Endothelial cell of umbilical vein (primary cell): Measurements from ENCODE around the gene MRPL2. TPM values are rescaled to one million over a fixed set of nuclear protein-coding genes. Genes with fewer than 3 reads are reported as not detected.

Source experiments
- BruUV-seq: library from RNA; stranded (reverse); fragments of 400-500 nt; replicated peaks from 2 replicates; lab custom pipeline; 2021; lab: Mats Ljungman, UMichigan
- CTCF ChIA-PET: fragments of 300-600, 350-600 bp; sonication (Branson Sonifier 250); formaldehyde crosslinking; loops from one replicate; lab custom pipeline; 2021; ENCODE audit warnings: antibody characterized with exemption, inconsistent platforms; lab: Charles Lee
- POLR2A ChIA-PET: fragments of 300-600, 350-600 bp; sonication (Branson Sonifier 250); formaldehyde crosslinking; loops from one replicate; lab custom pipeline; 2021; ENCODE audit warnings: antibody characterized with exemption, inconsistent platforms; lab: Charles Lee
- DNase-seq: peaks from one replicate; pipeline ENCODE4 v3.0.0-alpha.2; 2011; ENCODE audit warnings: low read depth, low spot score
- FAIRE-seq: peaks from 2 replicates; lab custom pipeline; 2011; peaks lifted over from hg19 to GRCh38; lab: Jason Lieb, UNC
- H2AFZ ChIP-seq: 2 replicates; pipeline ENCODE4 v1.6.0; 2012; ENCODE audit warnings: low read depth, low read length, control low read depth, inconsistent platforms
- H3K27ac ChIP-seq: 2 replicates; pipeline ENCODE4 v1.5.1; 2011; ENCODE audit warnings: low read depth, mild to moderate bottlenecking, control low read depth, low read length, moderate library complexity; ENCODE audit not compliant: insufficient read depth
- H3K27me3 ChIP-seq, 2 experiments: 2 replicates each; pipeline versions ENCODE4 v1.6.0 to v1.6.1; 2011; ENCODE audit warnings: low read length in 2 of 2, mixed read lengths in 1 of 2; ENCODE audit not compliant: control insufficient read depth in 2 of 2, insufficient read depth in 2 of 2
- H3K36me3 ChIP-seq, 2 experiments: 2 replicates in 1 of 2; 3 replicates in 1 of 2; pipeline ENCODE4 v1.5.1; 2011; ENCODE audit warnings: low read length in 2 of 2, mild to moderate bottlenecking in 1 of 2, moderate library complexity in 1 of 2; ENCODE audit not compliant: control insufficient read depth in 2 of 2, insufficient read depth in 2 of 2; ENCODE audit errors: extremely low read depth in 1 of 2
- H3K4me1 ChIP-seq: 3 replicates; pipeline ENCODE4 v1.5.1; 2011; ENCODE audit warnings: mild to moderate bottlenecking, low read length; ENCODE audit not compliant: control insufficient read depth, insufficient read depth; ENCODE audit errors: extremely low read depth
- H3K4me2 ChIP-seq: 2 replicates; pipeline ENCODE4 v1.6.1; 2011; ENCODE audit warnings: low read length, control low read depth, mixed read lengths; ENCODE audit not compliant: insufficient read depth
- H3K4me3 ChIP-seq, 3 experiments: fragments of 200-600 bp in 1 of 3; sonication (generic), shearing (Covaris generic) in 1 of 3; replicated peaks in 1 of 3; 2 replicates each; pipeline ENCODE4 v1.5.1; 2011 to 2016; ENCODE audit warnings: control low read depth in 3 of 3, low read length in 3 of 3, mild to moderate bottlenecking in 2 of 3, inconsistent platforms in 1 of 3, low read depth in 1 of 3, moderate library complexity in 1 of 3; ENCODE audit not compliant: insufficient read depth in 1 of 3
- H3K79me2 ChIP-seq: 2 replicates; pipeline ENCODE4 v1.6.0; 2012; ENCODE audit warnings: low read length, inconsistent platforms; ENCODE audit not compliant: control insufficient read depth, insufficient read depth
- H3K9ac ChIP-seq: replicated peaks from 2 replicates; pipeline ENCODE3; 2011; ENCODE audit warnings: low read length, control low read depth; ENCODE audit not compliant: insufficient read depth; ENCODE audit errors: extremely low read depth
- H3K9me1 ChIP-seq: replicated peaks from 3 replicates; pipeline ENCODE4 v1.6.0; 2011; ENCODE audit warnings: mild to moderate bottlenecking, low read length; ENCODE audit not compliant: control insufficient read depth, insufficient read depth; ENCODE audit errors: extremely low read depth
- H3K9me3 ChIP-seq: replicated peaks from 2 replicates; pipeline ENCODE4 v1.5.1; 2012; ENCODE audit warnings: low read length, inconsistent platforms; ENCODE audit not compliant: control insufficient read depth, insufficient read depth
- H4K20me1 ChIP-seq: replicated peaks from 2 replicates; pipeline ENCODE3; 2011; ENCODE audit warnings: mild to moderate bottlenecking, low read length; ENCODE audit not compliant: control insufficient read depth, insufficient read depth; ENCODE audit errors: extremely low read depth
- EZH2 ChIP-seq: IDR thresholded peaks from 2 replicates; pipeline ENCODE4 v1.6.1; 2012; ENCODE audit warnings: borderline replicate concordance, low read depth, mild to moderate bottlenecking, moderate library complexity, low read length, inconsistent platforms; ENCODE audit not compliant: severe bottlenecking
- FOS ChIP-seq: IDR thresholded peaks from 2 replicates; pipeline ENCODE4 v1.6.1; 2011; ENCODE audit warnings: mild to moderate bottlenecking, low read length, moderate library complexity, borderline replicate concordance; ENCODE audit not compliant: insufficient read depth
- GATA2 ChIP-seq: IDR thresholded peaks from 2 replicates; pipeline ENCODE4 v1.7.0; 2011; ENCODE audit warnings: low read depth, mild to moderate bottlenecking, moderate library complexity, mixed read lengths, low read length; ENCODE audit not compliant: insufficient read length, insufficient read depth
- JUN ChIP-seq: IDR thresholded peaks from 2 replicates; pipeline ENCODE4 v1.6.1; 2011; ENCODE audit warnings: borderline replicate concordance, low read depth; ENCODE audit not compliant: insufficient read length, insufficient read depth
- MYC ChIP-seq: IDR thresholded peaks from one replicate; pipeline ENCODE4 v1.6.1; 2011; ENCODE audit warnings: mild to moderate bottlenecking, low read depth, low read length
- POLR2A ChIP-seq: IDR thresholded peaks from 2 replicates; pipeline ENCODE4 v1.6.1; 2012; ENCODE audit warnings: low read depth, mild to moderate bottlenecking, control low read depth, low read length
- POLR2AphosphoS5 ChIP-seq: IDR thresholded peaks from 2 replicates; pipeline ENCODE4 v1.6.1; 2012; ENCODE audit warnings: low read depth, mild to moderate bottlenecking, control low read depth, low read length, moderate library complexity; ENCODE audit not compliant: insufficient read depth
- dilution Hi-C: fragments of 300-500 bp; cut with MboI; formaldehyde crosslinking; loops from one replicate; pipeline ENCODE4 v1.15.0; 2019; ENCODE audit warnings: low sequenced_read_pairs; ENCODE audit not compliant: extremely low pct_ligation_motif_present
- intact Hi-C: fragments of 100-400 bp; cut with micrococcal nuclease; formaldehyde crosslinking; loops from one replicate; pipeline ENCODE4 v1.10.0; 2022
- polyA plus RNA-seq, 4 experiments: library from polyadenylated mRNA; depleted of rRNA in 3 of 4; stranded (reverse) in 3 of 4; unstranded in 1 of 4; fragments of >200 nt; gene quantifications; 2 replicates each; pipeline versions ENCODE4 v1.2.1 to v1.2.3, GENCODE V29; 2011 to 2012; ENCODE audit warnings: missing spikeins in 1 of 4
- total RNA-seq: library from RNA; stranded (reverse); gene quantifications from 2 replicates; pipeline ENCODE4 v1.2.3, GENCODE V29; 2021
- TF ChIP-seq, protein P1 (sequence below): IDR thresholded peaks from 2 replicates; pipeline ENCODE4 v1.6.1; 2011; ENCODE audit not compliant: insufficient read depth, insufficient read length
- TF ChIP-seq, protein P2 (sequence below), 2 donors: IDR thresholded peaks; 1 replicate in 1 of 2; 2 replicates in 1 of 2; pipeline ENCODE4 v1.5.1; 2011; ENCODE audit warnings: low read length in 2 of 2, mild to moderate bottlenecking in 2 of 2, moderate library complexity in 2 of 2, control low read depth in 1 of 2, inconsistent platforms in 1 of 2, low read depth in 1 of 2; ENCODE audit not compliant: insufficient read depth in 1 of 2; ENCODE audit errors: extremely low read depth in 1 of 2

Gene MRPL2
- total and polyA plus RNA-seq, 2 donors (not counting 3 experiments of a cell fraction or from before 2014, with no cell fraction given), result 37.6 to 63.6 TPM

- BruUV-seq, result no TSS peak
- POLR2A ChIA-PET, result no interaction called here
- H3K27me3 ChIP-seq, result no peaks in the 10 kb centered on the region
- peaks cover 15 to 24% of the 10 kb centered on the region in 2 experiments for H3K36me3 ChIP-seq
- FAIRE-seq, result no peak
- H3K27ac ChIP-seq, result no peak overlapping the region
- H3K9ac ChIP-seq, result no peak overlapping the region
- DNase-seq, result no peak
- TF ChIP-seq, protein P1, sequence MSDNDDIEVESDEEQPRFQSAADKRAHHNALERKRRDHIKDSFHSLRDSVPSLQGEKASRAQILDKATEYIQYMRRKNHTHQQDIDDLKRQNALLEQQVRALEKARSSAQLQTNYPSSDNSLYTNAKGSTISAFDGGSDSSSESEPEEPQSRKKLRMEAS, result no peak
- TF ChIP-seq FOS (no peak), EZH2 (no peak), POLR2AphosphoS5 (no peak), JUN (no peak), POLR2A (no peak), GATA2 (no peak), MYC (no peak)
- TF ChIP-seq, protein P2, sequence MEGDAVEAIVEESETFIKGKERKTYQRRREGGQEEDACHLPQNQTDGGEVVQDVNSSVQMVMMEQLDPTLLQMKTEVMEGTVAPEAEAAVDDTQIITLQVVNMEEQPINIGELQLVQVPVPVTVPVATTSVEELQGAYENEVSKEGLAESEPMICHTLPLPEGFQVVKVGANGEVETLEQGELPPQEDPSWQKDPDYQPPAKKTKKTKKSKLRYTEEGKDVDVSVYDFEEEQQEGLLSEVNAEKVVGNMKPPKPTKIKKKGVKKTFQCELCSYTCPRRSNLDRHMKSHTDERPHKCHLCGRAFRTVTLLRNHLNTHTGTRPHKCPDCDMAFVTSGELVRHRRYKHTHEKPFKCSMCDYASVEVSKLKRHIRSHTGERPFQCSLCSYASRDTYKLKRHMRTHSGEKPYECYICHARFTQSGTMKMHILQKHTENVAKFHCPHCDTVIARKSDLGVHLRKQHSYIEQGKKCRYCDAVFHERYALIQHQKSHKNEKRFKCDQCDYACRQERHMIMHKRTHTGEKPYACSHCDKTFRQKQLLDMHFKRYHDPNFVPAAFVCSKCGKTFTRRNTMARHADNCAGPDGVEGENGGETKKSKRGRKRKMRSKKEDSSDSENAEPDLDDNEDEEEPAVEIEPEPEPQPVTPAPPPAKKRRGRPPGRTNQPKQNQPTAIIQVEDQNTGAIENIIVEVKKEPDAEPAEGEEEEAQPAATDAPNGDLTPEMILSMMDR (IDR thresholded peaks at IDR 0.05; ENCODE audit: extremely low read depth in 1 of 2, insufficient read depth in 1 of 2, low read depth in 1 of 2, low read length in 2 of 2), result no peak
- no peak overlapping the region for H2AFZ ChIP-seq
- H3K79me2 ChIP-seq, result no peaks in the 10 kb centered on the region
- dilution Hi-C loops (no loop called here), intact Hi-C loops (loop anchor here (5.0 kb wide), 1 partner anchor 121 kb away; no protein-coding TSS in a partner anchor)
- H4K20me1 ChIP-seq, result no peaks in the 10 kb centered on the region
- H3K9me3 ChIP-seq, result no peaks in the 10 kb centered on the region
- no peaks in the 10 kb centered on the region for H3K4me1 ChIP-seq
- no peak overlapping the region for H3K4me3 ChIP-seq
- H3K9me1 ChIP-seq, result no peaks in the 10 kb centered on the region
- no peak overlapping the region for H3K4me2 ChIP-seq
- CTCF ChIA-PET, result interaction anchor here (1.0 to 8.7 kb wide), 3 partner anchors 32 to 138 kb away, joined by 3 to 55 read pairs (median 3); no protein-coding TSS in a partner anchor
Observed at GRCh38 chr6:43006251-43006650, 53.0 kb downstream of the MRPL2 start.
